CD4-positive, alpha-beta T cell (primary cell): ENCODE measurements around the gene KLHL5. TPM values are rescaled to one million over a fixed set of nuclear protein-coding genes. Genes with fewer than 3 reads are reported as not detected.

Source experiments
- ATAC-seq: fragments of 200-7000 bp; cut with Tn5 transposase; one replicate; pipeline ENCODE4 v1.10.0; 2022; ENCODE audit warnings: mild to moderate bottlenecking; ENCODE audit not compliant: poor library complexity
- CTCF ChIA-PET: fragments of 350-600 bp; sonication (Branson Sonifier 250); formaldehyde crosslinking; loops from one replicate; lab custom pipeline; 2021; ENCODE audit warnings: antibody characterized with exemption, inconsistent platforms; lab: Charles Lee
- POLR2A ChIA-PET: fragments of 350-600 bp; sonication (Branson Sonifier 250); formaldehyde crosslinking; loops from one replicate; lab custom pipeline; 2021; ENCODE audit warnings: antibody characterized with exemption, inconsistent platforms; lab: Charles Lee
- DNase-seq, 14 experiments: peaks; one replicate each; pipeline ENCODE4 v3.0.0-alpha.2; 2013 to 2020; ENCODE audit warnings: mixed read lengths in 2 of 14
- H3K27ac ChIP-seq, 2 donors: one replicate each; pipeline versions ENCODE4 v1.5.1 to v1.7.0; 2013; ENCODE audit warnings: low read length in 2 of 2, low read depth in 1 of 2, mild to moderate bottlenecking in 1 of 2
- H3K27me3 ChIP-seq, 2 experiments: 1 replicate in 1 of 2; 2 replicates in 1 of 2; pipeline versions ENCODE4 v1.6.1 to v1.7.0; 2013; ENCODE audit warnings: low read length in 2 of 2, control low read depth in 1 of 2, mild to moderate bottlenecking in 1 of 2, moderate library complexity in 1 of 2; ENCODE audit not compliant: insufficient read depth in 2 of 2, control insufficient read depth in 1 of 2
- H3K36me3 ChIP-seq: one replicate; pipeline ENCODE4 v1.6.1; 2013; ENCODE audit warnings: low read length, control low read depth; ENCODE audit not compliant: insufficient read depth
- H3K4me1 ChIP-seq: one replicate; pipeline ENCODE4 v1.6.1; 2013; ENCODE audit warnings: low read length, control low read depth; ENCODE audit not compliant: insufficient read depth
- H3K4me3 ChIP-seq: one replicate; pipeline ENCODE4 v1.5.1; 2013; ENCODE audit warnings: mild to moderate bottlenecking, low read length, moderate library complexity
- H3K9me3 ChIP-seq, 2 experiments: 1 replicate in 1 of 2; 2 replicates in 1 of 2; pipeline versions ENCODE4 v1.6.1 to v1.7.0; 2013; ENCODE audit warnings: low read length in 2 of 2, mild to moderate bottlenecking in 2 of 2, control low read depth in 1 of 2, moderate library complexity in 1 of 2; ENCODE audit not compliant: control insufficient read depth in 1 of 2, insufficient read depth in 1 of 2
- H3K27ac Mint-ChIP-seq: one replicate; pipeline ENCODE4 v1.8.0; 2020; ENCODE audit warnings: mixed read lengths
- H3K27me3 Mint-ChIP-seq: one replicate; pipeline ENCODE4 v1.8.0; 2021; ENCODE audit warnings: mixed read lengths
- H3K36me3 Mint-ChIP-seq: one replicate; pipeline ENCODE4 v1.8.0; 2021; ENCODE audit warnings: low read depth, mixed read lengths
- H3K4me1 Mint-ChIP-seq: one replicate; pipeline ENCODE4 v1.8.0; 2021; ENCODE audit warnings: low read depth, mixed read lengths
- H3K4me3 Mint-ChIP-seq: one replicate; pipeline ENCODE4 v1.8.0; 2020; ENCODE audit warnings: mild to moderate bottlenecking, mixed read lengths
- H3K9me3 Mint-ChIP-seq: one replicate; pipeline ENCODE4 v1.8.0; 2020; ENCODE audit warnings: mixed read lengths
- intact Hi-C, 2 experiments: fragments of 100-400 bp; cut with DNase I in 1 of 2; cut with micrococcal nuclease in 1 of 2; formaldehyde crosslinking; loops; one replicate each; pipeline versions ENCODE4 v1.15.1 to v1.9.0; 2023 to 2025; cut with DNase I, micrococcal nuclease
- total RNA-seq, 174 experiments: library from RNA in 2 of 174; stranded (reverse) in 2 of 174; gene quantifications; one replicate each; pipeline ENCODE4 v1.2.3 and lab custom pipeline; 2021 to 2026
- TF ChIP-seq, protein P1 (sequence below): fragments of 200-600 bp; IDR thresholded peaks from one replicate; pipeline ENCODE4 v1.8.0; 2022; ENCODE audit warnings: antibody characterized with exemption, mild to moderate bottlenecking

The KLHL5 gene
- total RNA-seq, 2 experiments from 2014 or later, result 17.7 to 18.6 TPM

DNA sequence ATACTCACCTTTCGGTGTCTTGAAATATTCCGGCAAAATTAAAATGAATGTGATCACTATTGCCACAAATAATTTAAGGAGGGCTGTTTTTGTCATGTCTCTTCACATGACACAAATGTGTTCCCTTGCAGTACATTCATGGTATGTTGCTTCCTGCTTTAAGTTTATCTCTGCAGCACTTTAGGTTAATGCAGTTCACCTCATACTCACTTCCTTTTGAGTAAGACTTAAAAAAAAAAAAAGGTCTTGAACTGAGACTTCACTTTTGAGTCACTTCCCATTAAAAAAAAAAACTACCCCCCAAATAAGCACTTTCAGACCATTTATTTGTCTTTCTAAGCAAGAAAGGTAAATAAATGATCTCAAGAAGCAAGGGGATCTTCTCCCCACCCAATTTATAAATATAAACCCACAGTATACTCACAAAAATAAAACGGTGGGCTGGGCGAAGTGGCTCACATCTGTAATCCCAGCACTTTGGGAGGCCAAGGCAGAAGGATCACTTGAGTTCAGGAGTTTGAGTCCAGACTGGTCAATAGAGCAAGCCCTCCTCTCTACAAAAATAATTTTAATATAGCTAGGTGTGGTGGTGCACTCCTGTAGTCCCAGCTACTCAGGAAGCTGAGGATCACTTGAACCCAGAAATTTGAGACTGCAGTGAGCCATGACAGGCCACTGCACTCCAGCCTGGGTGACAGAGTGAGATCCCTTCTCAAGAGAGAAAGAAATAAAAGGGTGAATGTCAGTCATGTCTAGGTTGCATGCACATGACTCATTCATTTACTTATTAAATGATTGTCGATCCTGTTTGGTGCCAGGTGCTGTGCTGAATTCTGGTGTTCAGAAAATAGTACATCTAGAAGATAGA lies 29.6 kb upstream of the KLHL5 start, which contains the start of gene TMEM156:
Gene TMEM156, minus strand, starts transcription at position 192 of the 868 bp plus-strand sequence. Its CDS starts 96 bp downstream, at position 96.
- ChIA-PET CTCF (interaction anchor here (1.6 kb wide), 1 partner anchor 17 kb away, joined by 5 read pairs; no protein-coding TSS in a partner anchor), POLR2A (interaction anchor here (1.1 to 7.4 kb wide), 2 partner anchors 13 to 321 kb away, joined by 3 to 58 read pairs; no protein-coding TSS in a partner anchor)
- Mint-ChIP-seq H3K27ac (peak within 1 kb of the TSS; percentile 99), H3K36me3 (peaks cover 6% of the 10 kb centered on the region), H3K9me3 (no peaks in the 10 kb centered on the region), H3K4me3 (peak within 1 kb of the TSS; percentile 84), H3K27me3 (no peaks in the 10 kb centered on the region), H3K4me1 (peaks cover 41% of the 10 kb centered on the region)
- Histone ChIP-seq H3K4me3 (peak within 1 kb of the TSS; percentile 62), H3K9me3 (no peaks in the 10 kb centered on the region), H3K27ac (peak within 1 kb of the TSS; percentile 62 to 66), H3K27me3 (no peaks in the 10 kb centered on the region), H3K36me3 (no peaks in the 10 kb centered on the region), H3K4me1 (peaks cover 23% of the 10 kb centered on the region)
- TF ChIP-seq, protein P1, sequence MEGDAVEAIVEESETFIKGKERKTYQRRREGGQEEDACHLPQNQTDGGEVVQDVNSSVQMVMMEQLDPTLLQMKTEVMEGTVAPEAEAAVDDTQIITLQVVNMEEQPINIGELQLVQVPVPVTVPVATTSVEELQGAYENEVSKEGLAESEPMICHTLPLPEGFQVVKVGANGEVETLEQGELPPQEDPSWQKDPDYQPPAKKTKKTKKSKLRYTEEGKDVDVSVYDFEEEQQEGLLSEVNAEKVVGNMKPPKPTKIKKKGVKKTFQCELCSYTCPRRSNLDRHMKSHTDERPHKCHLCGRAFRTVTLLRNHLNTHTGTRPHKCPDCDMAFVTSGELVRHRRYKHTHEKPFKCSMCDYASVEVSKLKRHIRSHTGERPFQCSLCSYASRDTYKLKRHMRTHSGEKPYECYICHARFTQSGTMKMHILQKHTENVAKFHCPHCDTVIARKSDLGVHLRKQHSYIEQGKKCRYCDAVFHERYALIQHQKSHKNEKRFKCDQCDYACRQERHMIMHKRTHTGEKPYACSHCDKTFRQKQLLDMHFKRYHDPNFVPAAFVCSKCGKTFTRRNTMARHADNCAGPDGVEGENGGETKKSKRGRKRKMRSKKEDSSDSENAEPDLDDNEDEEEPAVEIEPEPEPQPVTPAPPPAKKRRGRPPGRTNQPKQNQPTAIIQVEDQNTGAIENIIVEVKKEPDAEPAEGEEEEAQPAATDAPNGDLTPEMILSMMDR, result no peak
- ATAC-seq, result peak; percentile 92
- DNase-seq, result peak in 6 of 14 experiments; percentile 13 to 89 (median 61)
- intact Hi-C loops, result loop anchor here in 1 of 2 experiments (1.0 to 5.0 kb wide), 3 partner anchors 12 to 83 kb away; no protein-coding TSS in a partner anchor

GRCh38 chr4:39036172-39036571 lies 25.9 kb upstream of the KLHL5 start:
- H3K27me3 ChIP-seq, result no peaks in the 10 kb centered on the region
- intact Hi-C loops, result no loop called here
- H3K4me1 ChIP-seq, result peaks cover 12% of the 10 kb centered on the region
- Mint-ChIP-seq H3K9me3 (no peaks in the 10 kb centered on the region), H3K36me3 (peaks cover 6% of the 10 kb centered on the region), H3K4me1 (peaks cover 22% of the 10 kb centered on the region), H3K27me3 (no peaks in the 10 kb centered on the region), H3K4me3 (no peak overlapping the region), H3K27ac (no peak overlapping the region)
- CTCF ChIA-PET, result no interaction called here
- H3K4me3 ChIP-seq, result no peak overlapping the region
- no peaks in the 10 kb centered on the region for H3K9me3 ChIP-seq
- H3K36me3 ChIP-seq, result no peaks in the 10 kb centered on the region
- POLR2A ChIA-PET, result no interaction called here
- ATAC-seq, result no peak
- DNase-seq, result no peak
- TF ChIP-seq, protein P1, result no peak
- H3K27ac ChIP-seq, result no peak overlapping the region

GRCh38 chr4:39037491-39037825 lies 24.6 kb upstream of the KLHL5 start:
- Histone ChIP-seq H3K36me3 (no peaks in the 10 kb centered on the region), H3K4me3 (no peak overlapping the region), H3K9me3 (no peaks in the 10 kb centered on the region), H3K27ac (no peak overlapping the region), H3K27me3 (no peaks in the 10 kb centered on the region), H3K4me1 (peaks cover 11% of the 10 kb centered on the region)
- TF ChIP-seq, protein P1, result no peak
- ATAC-seq (no peak), DNase-seq (no peak)
- intact Hi-C loops, result no loop called here
- H3K4me3 Mint-ChIP-seq, result no peak overlapping the region
- peaks cover under 1% of the 10 kb centered on the region for H3K36me3 Mint-ChIP-seq
- CTCF ChIA-PET, result no interaction called here
- H3K9me3 Mint-ChIP-seq, result no peaks in the 10 kb centered on the region
- H3K27ac Mint-ChIP-seq, result no peak overlapping the region
- H3K27me3 Mint-ChIP-seq, result no peaks in the 10 kb centered on the region
- POLR2A ChIA-PET, result no interaction called here
- peaks cover 18% of the 10 kb centered on the region for H3K4me1 Mint-ChIP-seq
